ENCODE data around the gene CSMD2. TPM values are rescaled to one million over a fixed set of nuclear protein-coding genes. Genes with fewer than 3 reads are reported as not detected.

CSMD2 gene
- 0.13 and 0.16 TPM in 2 replicates for total RNA-seq

DNA sequence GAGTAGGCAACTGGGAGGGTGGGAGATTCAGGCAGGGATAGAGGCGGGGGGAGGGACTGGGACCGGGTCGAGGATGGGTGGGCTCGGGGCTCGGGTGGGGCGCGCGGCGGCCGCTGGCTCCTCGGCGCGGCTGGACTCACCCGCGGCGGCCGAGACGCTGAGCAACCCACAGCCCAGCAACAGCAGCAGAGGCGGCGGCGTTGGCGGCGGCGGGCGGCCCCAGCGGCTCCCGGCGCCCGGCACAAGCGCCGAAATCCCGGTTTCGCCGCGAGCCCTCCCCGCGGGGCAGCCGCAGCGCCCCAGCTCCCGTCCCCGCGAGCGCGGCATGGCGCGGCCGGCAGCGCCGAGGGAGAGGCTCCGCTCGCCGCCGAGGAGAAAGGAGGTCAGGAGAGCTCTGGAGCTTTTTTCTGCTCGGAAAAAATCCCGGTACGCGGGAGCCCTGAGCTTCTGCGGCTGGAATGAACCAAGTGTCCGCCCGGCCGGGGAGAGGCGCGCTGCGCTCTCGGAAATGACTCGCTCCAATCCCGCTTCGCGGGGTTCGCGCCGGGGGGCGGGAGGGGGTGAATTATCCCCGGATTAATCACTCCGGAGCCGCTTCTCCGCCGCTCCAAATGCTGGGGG lies at the start of gene CSMD2:
CSMD2 (minus strand) TSS at position 460 of the 621 bp plus-strand sequence; CDS start at position 327, 133 bp downstream.

GRCh38 chr1:34176830-34177603 lies 12.0 kb upstream of the CSMD2 start, which contains the start of gene C1orf94:
Gene C1orf94 (plus strand): TSS chr1:34176907. CDS start chr1:34177790, 883 bp downstream.

DNA sequence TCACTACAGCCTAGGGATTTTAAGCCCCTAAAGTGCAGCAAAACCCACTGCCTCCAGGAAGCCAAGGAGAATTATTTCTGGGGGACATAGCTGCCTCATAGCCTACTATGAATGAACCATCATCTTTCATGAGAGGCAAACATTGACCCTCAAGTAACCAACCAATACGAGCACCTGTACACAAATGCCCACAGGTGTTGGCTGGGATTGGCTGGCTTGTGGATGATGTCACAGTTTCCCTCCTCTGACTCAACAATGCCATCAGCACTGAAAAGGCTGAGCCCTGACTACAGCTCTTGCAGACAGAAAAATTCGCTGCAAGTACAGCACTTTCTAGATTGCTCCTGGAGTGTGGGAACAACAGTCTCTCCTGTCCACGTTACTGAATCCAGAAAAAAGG lies 301.3 kb downstream of the CSMD2 start, which contains the start of gene HMGB4:
HMGB4 (plus strand) TSS at position 301 of the 400 bp plus-strand sequence. CDS start 113 bp downstream, outside the sequence.

DNA sequence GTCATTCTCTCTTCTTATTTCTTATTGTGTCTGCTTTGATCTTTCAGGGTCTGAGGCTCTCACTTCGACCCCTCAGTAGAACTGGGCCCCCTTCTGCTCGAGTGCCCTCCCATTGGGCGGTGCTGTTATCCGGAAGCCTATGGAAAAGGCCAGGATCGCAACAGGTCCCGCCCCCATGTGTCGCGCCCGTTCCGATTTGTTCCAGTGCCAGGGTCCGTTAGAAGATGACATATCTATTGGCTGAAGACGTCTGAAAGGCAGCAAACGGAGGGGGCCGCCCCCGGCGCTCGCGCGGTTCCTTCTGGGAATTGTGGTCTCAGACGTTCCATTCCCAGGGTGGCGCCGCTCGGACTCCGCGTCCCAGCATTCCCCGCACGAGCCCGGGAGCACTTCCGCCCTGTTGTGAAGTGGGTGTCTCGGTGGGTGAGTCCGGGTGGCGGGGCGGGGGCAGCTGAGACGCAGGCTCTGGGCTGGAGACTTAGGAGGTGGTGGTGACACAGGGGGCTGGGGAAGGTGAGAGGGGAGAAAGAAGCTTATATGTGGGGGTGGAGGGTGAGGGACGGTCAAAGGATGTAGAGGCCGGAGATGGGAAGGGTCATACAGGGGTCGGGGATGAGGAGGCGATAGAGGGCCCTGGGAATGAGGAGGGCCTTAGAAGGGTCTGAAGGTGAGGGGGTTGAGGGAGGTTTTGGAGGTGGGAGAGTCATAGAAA lies 692.6 kb downstream of the CSMD2 start, which contains the start of gene ZSCAN20:
ZSCAN20 (plus strand) TSS at position 377 of the 712 bp plus-strand sequence. CDS start 6,644 bp downstream, outside the sequence.

Other genes with a start within 250 kb of the CSMD2 start
- not detected in 2 replicates for gene C1orf94, start 11.7 kb upstream of the CSMD2 start, total RNA-seq